Gastrocnemius medialis (tissue), 4 donors: ENCODE results near the gene ARFIP2. TPM values are rescaled to one million over a fixed set of nuclear protein-coding genes. Genes with fewer than 3 reads are reported as not detected.
A peak's percentile ranks its signal among the peaks of the same experiment; 100 is the strongest.

ENCODE experiments used
- ATAC-seq, 2 donors: fragments of 150-250 bp; one replicate each; pipeline ENCODE4 v1.9.1; 2016
- DNase-seq, 2 donors: peaks; one replicate each; pipeline ENCODE4 v3.0.0-alpha.2; 2019
- H3K27ac ChIP-seq, 4 donors: fragments of 200-600 bp; sonication (generic); 1 replicate in 1 of 4; 2 replicates in 3 of 4; pipeline ENCODE4 v1.5.1; 2016 to 2018; ENCODE audit warnings: mild to moderate bottlenecking in 2 of 4, moderate library complexity in 1 of 4
- H3K27me3 ChIP-seq, 3 donors: fragments of 200-600 bp; sonication (generic) in 2 of 3; 1 replicate in 1 of 3; 2 replicates in 2 of 3; pipeline versions ENCODE4 v1.5.1 to v1.6.0; 2016 to 2019; ENCODE audit warnings: mild to moderate bottlenecking in 1 of 3, moderate library complexity in 1 of 3
- H3K36me3 ChIP-seq, 2 donors: fragments of 200-600 bp; sonication (generic) in 1 of 2; one replicate each; pipeline ENCODE4 v1.5.1; 2017 to 2018
- H3K4me1 ChIP-seq, 2 donors: fragments of 200-600 bp; sonication (generic) in 1 of 2; one replicate each; pipeline ENCODE4 v1.5.1; 2016 to 2017; ENCODE audit warnings: mild to moderate bottlenecking in 2 of 2
- H3K4me3 ChIP-seq, 4 donors: fragments of 200-600 bp; sonication (generic) in 3 of 4; 1 replicate in 1 of 4; 2 replicates in 3 of 4; pipeline ENCODE4 v1.5.1; 2016 to 2019; ENCODE audit warnings: mild to moderate bottlenecking in 2 of 4
- H3K9me3 ChIP-seq, 3 donors: fragments of 200-600 bp; sonication (generic) in 2 of 3; 1 replicate in 1 of 3; 2 replicates in 2 of 3; pipeline ENCODE4 v1.5.1; 2016 to 2019
- POLR2A ChIP-seq, 2 donors: fragments of 450-650 bp; IDR thresholded peaks; one replicate each; pipeline ENCODE4 v1.6.1; 2017; ENCODE audit warnings: antibody characterized with exemption in 2 of 2, mild to moderate bottlenecking in 2 of 2, moderate library complexity in 2 of 2
- in situ Hi-C, 4 donors: fragments of 200-750 bp; cut with MboI; loops; one replicate each; pipeline versions ENCODE4 v1.15.0 to v1.8.0; 2017; ENCODE audit warnings: low sequenced_read_pairs in 4 of 4
- intact Hi-C: fragments of 100-400 bp; cut with DNase I; formaldehyde crosslinking; loops from one replicate; pipeline ENCODE4 v1.15.1; 2023; ENCODE audit warnings: low total_unique reads
- total RNA-seq, 4 donors: library from RNA; depleted of rRNA; stranded (reverse); fragments of >200 nt; gene quantifications; one replicate each; pipeline versions ENCODE4 v1.1.0 to v1.2.3, GENCODE V29; 2016
- TF ChIP-seq, protein P1 (sequence below), 5 experiments: fragments of 450-650 bp in 3 of 5; fragments of 200-600 bp in 2 of 5; sonication (generic) in 2 of 5; IDR thresholded peaks in 4 of 5; conservative IDR thresholded peaks in 1 of 5; 1 replicate in 4 of 5; 2 replicates in 1 of 5; pipeline ENCODE4 v1.5.1; 2016 to 2019; ENCODE audit warnings: antibody characterized with exemption in 5 of 5, mild to moderate bottlenecking in 3 of 5, moderate library complexity in 3 of 5

The ARFIP2 gene
- total RNA-seq, 4 donors from 2014 or later: 20.1 to 27.8 (median 24.4) TPM

DNA sequence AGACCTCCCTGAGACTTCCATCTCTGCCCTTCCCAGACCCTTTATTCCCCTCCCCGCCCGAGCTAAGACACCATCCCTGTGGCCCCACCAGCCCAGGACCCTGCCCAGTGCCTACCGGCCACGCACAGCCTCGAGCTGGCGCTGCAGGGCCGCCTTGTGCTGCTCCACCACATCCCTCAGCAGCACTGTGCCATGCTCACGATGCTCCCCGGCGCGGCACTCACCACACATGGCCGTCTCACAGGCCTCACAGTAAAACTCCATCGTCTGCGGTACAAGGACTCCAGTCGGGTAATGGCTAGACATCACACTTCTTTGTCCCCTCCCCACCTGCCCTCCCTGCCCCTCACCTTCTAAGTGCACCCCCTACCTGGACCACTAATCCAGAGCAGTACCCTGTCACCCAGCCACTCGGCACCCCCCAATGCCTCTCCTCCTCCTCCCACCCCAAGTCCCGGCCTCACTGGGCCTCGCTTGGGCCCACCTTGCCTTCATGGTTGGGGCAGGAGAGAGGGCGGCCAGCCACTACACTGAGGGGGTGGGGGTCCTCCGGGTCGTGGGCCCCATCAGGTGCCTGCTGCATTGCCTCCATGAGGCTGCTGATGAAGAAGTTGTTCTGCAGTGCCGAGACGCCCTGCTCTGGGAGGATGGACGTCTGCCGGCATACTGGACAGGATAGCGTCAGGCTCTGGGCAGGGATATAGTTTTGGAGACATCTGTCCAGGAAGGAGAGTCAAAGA is 23.4 kb downstream of the ARFIP2 start:
- intact Hi-C loops: no loop called here
- no peak for DNase-seq
- Histone ChIP-seq H3K27me3 (no peaks in the 10 kb centered on the region), H3K36me3 (peaks cover 0 to 43% of the 10 kb centered on the region in 2 donors), H3K9me3 (no peaks in the 10 kb centered on the region), H3K4me1 (peaks cover 0 to 2% of the 10 kb centered on the region in 2 donors), H3K4me3 (no peak overlapping the region), H3K27ac (no peak overlapping the region)
- ATAC-seq: no peak
- in situ Hi-C loops: no loop called here
- no peak for TF ChIP-seq POLR2A (IDR thresholded peaks at IDR 0.05)
- TF ChIP-seq, protein P1, sequence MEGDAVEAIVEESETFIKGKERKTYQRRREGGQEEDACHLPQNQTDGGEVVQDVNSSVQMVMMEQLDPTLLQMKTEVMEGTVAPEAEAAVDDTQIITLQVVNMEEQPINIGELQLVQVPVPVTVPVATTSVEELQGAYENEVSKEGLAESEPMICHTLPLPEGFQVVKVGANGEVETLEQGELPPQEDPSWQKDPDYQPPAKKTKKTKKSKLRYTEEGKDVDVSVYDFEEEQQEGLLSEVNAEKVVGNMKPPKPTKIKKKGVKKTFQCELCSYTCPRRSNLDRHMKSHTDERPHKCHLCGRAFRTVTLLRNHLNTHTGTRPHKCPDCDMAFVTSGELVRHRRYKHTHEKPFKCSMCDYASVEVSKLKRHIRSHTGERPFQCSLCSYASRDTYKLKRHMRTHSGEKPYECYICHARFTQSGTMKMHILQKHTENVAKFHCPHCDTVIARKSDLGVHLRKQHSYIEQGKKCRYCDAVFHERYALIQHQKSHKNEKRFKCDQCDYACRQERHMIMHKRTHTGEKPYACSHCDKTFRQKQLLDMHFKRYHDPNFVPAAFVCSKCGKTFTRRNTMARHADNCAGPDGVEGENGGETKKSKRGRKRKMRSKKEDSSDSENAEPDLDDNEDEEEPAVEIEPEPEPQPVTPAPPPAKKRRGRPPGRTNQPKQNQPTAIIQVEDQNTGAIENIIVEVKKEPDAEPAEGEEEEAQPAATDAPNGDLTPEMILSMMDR (IDR thresholded peaks at IDR 0.05 in 4 of 5, conservative IDR thresholded peaks at IDR 0.05 in 1 of 5): no peak

DNA sequence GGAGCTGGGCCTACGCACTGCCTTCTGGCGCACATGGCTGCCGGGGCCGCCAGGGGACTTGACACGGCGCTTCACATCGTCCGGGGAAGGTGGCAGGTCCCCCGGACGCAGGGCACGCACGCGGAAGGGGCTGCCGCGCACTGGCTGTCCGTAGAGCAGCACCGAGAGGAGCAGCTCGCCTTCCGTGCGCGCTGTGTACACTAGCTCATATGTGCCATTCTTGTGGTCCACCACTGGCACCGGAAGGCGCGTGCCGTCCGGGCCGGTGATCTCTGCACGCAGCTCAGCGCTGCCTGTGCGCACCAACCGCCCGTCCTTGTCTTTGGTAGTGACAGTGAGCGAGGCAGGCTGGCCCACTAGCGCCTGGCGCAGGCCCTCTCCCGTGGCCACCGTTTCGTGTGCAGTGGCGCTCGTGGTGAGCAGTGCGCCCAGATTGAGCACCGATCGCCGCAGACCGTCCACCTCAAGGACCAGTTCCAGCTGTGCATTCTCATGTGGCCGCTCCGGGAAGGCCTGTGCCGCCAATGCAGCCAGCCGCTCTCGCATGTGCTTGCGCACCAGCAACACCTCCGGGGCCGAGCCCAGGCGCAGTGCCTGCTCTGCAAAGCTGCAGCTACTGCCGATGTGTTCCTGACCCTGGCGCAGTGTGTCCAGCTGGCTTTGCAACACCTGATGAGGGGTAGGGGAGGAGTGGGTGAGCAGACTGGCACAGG is 24.6 kb downstream of the ARFIP2 start:
- Histone ChIP-seq H3K9me3 (no peaks in the 10 kb centered on the region), H3K27me3 (no peaks in the 10 kb centered on the region), H3K4me1 (peaks cover 0 to 2% of the 10 kb centered on the region in 2 donors), H3K36me3 (peaks cover 0 to 56% of the 10 kb centered on the region in 2 donors), H3K4me3 (no peak overlapping the region), H3K27ac (no peak overlapping the region)
- no peak for DNase-seq
- ATAC-seq: no peak
- in situ Hi-C loops (no loop called here), intact Hi-C loops (no loop called here)
- TF ChIP-seq, protein P1 (IDR thresholded peaks at IDR 0.05 in 4 of 5, conservative IDR thresholded peaks at IDR 0.05 in 1 of 5): no peak
- no peak for TF ChIP-seq POLR2A (IDR thresholded peaks at IDR 0.05)

DNA sequence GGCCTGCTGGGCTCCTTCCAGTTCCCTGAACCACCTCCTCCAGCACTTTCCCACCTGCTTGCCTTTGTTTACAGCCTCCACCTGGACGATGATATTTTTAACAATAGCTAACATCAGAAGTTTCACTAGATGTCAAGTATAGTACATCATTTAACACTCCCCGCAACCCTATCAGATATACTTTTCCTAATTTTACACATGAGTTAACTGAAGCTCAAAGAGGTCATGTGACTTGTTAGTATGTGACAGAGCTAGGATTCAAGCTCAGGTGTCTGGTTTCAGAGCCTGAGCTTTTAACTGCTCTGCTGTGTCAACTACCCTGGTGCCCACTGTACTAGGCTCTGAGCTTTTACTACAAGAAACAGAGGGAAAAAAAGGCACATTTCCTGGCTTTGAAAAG is 26.1 kb downstream of the ARFIP2 start:
- peaks cover 0 to 70% of the 10 kb centered on the region in 2 donors for H3K36me3 ChIP-seq
- in situ Hi-C loops: no loop called here

DNA sequence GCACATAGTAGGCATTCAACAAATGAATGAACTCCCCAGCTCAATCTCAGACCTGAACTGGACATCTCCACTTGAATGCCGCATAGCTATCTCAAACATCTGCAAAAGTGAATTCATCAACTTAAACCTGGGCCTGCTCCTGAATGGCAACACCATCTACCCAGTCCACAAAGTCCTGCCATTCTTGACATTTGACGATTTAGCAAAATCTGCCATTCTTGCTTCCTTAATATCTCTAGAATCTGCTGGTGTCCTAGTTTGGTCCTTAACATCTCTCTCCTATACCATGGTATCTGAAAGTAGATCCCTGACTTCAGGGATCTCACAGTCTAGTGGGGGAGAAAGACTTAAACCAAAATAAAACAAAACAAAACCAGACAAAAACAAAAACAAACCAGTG is 28.0 kb downstream of the ARFIP2 start:
- in situ Hi-C loops: no loop called here

More for the DNA sequence above, 26.1 kb downstream of the ARFIP2 start:
- H3K9me3 ChIP-seq: no peaks in the 10 kb centered on the region
- intact Hi-C loops: no loop called here
- peaks cover 0 to 2% of the 10 kb centered on the region in 2 donors for H3K4me1 ChIP-seq
- ATAC-seq (peak; percentile 76 to 83), DNase-seq (no peak)
- no peak overlapping the region for H3K4me3 ChIP-seq
- TF ChIP-seq, protein P1 (IDR thresholded peaks at IDR 0.05 in 4 of 5, conservative IDR thresholded peaks at IDR 0.05 in 1 of 5): no peak
- peak overlapping the region in 3 of 4 donors; percentile 8 to 43 (median 30) for H3K27ac ChIP-seq
- H3K27me3 ChIP-seq: no peaks in the 10 kb centered on the region

More for the DNA sequence above, 28.0 kb downstream of the ARFIP2 start:
- Histone ChIP-seq H3K36me3 (peaks cover 0 to 84% of the 10 kb centered on the region in 2 donors), H3K9me3 (no peaks in the 10 kb centered on the region), H3K4me3 (no peak overlapping the region), H3K4me1 (peaks cover 0 to 2% of the 10 kb centered on the region in 2 donors), H3K27me3 (no peaks in the 10 kb centered on the region), H3K27ac (no peak overlapping the region)
- ATAC-seq: no peak
- no peak for TF ChIP-seq POLR2A (IDR thresholded peaks at IDR 0.05)
- TF ChIP-seq, protein P1 (IDR thresholded peaks at IDR 0.05 in 4 of 5, conservative IDR thresholded peaks at IDR 0.05 in 1 of 5): no peak
- no peak for DNase-seq
- intact Hi-C loops: no loop called here
